A204.1 (cell line): ENCODE data around the gene SIX2.

Experiments used
- FAIRE-seq: peaks from 2 replicates; lab custom pipeline; 2012; peaks lifted over from hg19 to GRCh38; lab: Jason Lieb, UNC

SIX2 gene

DNA sequence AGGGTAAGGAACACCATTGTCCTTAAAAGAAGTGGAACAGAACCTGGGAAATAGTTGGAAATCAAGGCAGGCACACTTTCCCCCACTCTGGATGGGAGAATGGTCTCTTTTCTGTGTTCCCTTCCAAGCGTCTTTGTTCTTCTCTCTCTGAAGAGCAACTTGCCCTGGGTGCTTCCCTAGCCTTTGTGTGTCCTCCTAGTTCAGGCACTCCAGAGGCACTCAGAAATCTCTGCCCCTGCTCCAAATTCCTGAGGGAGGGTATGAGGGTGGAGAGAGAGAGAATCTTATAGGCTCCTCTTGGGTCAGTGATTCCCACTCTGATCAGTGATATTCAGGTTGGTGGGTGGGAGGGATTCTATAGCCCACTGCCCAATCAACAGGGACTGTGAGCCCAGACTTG, 8.8 kb upstream of the SIX2 start:
- FAIRE-seq: no peak

DNA sequence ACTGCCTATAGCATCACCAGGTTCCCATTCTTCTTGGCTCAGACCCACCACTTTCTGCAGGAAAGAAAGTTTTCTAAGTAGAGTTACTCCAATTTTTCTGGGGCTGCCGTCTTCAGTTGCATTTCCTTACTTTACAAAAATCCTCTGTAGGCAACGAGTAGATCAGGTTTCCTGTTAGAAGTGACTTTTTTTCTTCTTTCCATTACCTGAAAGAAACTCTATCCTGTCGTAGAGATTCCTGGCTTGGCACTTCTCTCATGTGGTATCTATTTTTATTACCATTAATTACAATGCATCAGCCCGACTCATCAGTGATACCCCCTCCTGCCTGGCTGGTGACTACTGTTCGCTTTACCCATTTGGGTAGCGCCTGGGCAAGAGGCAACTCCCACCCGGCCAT, 5.6 kb upstream of the SIX2 start:
- no peak for FAIRE-seq

DNA sequence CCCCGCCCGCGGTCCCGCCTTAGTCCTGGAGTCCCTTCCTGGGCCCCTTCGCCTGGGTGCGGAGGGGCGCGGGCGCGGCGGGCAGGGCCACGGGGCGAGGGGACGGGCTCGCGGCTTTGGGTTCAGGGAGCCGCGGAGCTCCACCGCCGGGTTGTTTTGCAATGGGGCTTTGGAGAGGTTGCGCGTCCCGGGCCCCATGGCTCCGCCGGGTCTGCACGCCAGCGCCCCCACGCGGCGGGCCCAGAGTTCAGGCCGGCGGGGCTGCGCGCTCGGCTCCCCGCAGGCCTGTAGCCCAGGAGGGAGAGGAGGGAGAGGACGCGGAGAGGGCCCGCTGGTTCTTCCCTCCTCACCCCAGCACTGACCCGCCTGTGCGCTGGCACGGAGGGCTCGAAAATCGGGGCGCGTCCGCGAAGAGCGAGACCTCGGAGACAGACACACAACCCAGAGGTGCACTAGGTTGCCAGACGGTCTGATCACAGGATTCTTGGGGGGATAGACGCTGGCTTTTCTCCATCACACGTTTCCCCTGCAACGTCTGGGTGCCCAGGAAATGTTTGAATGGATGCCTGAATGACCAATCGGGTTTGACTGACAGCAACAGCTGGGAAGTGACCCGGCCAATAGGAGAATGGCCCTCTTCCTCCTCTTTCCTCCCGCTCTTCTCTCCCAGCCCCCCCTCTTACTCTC, 4.9 kb upstream of the SIX2 start:
- no peak for FAIRE-seq

DNA sequence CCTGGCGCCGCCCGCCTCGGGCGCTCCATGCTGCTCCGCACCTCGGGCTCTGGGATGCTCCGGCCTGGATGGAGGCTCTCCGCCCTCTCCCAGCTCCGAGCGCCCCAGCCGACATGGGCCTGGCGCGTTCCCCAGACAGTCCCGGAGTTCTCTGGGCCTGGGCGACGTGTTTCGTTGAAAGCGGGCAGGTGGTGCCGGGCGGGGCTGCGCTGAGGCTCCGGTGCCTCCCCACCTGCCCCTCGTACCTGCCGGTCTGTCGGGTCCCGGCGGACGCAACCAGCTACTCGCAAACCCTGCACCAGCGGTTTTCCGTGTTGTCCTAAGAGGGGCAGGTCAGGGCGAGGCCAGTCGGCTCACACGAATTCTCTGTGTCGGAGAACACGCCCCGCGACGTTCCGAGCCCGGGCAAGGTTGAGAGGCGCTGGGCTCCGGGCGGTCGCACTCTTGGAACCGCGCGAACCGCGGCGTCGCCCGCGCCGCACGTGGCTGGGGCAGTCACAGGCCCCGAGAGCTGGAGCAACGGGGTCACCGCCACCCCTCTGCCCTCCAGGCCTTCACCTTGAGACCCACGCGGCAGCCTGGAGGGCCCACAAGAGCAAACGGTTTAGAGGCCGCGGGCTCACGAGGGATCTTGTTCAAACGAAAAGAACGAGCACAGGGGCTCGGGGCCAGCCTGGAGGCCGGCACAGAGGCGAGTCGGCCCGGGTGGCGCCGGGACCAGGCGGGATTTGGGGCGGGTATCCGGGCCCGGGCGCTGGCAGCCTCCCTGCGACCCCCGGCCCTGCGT, 4.2 kb upstream of the SIX2 start:
- no peak for FAIRE-seq

DNA sequence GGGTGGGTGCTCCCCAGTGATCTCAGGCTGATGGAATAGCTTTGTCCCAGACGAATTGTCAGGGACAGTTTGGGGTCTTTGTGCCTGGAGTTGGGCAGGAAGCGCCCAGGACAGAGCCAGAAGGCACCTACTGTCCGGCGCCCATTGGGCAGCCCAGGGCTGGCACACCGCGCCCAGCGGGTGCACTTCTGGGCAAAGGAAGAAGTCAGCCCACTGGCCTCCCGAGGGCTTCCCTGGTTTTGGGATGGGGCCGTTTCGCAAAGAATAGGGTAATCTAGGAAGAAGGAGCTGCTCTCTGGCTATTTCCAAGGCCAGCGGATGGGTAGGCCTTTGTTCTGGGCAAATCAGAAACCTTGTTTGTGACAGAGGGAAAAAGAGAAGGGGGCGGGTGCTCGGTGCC, 3.5 kb upstream of the SIX2 start:
- FAIRE-seq: no peak

DNA sequence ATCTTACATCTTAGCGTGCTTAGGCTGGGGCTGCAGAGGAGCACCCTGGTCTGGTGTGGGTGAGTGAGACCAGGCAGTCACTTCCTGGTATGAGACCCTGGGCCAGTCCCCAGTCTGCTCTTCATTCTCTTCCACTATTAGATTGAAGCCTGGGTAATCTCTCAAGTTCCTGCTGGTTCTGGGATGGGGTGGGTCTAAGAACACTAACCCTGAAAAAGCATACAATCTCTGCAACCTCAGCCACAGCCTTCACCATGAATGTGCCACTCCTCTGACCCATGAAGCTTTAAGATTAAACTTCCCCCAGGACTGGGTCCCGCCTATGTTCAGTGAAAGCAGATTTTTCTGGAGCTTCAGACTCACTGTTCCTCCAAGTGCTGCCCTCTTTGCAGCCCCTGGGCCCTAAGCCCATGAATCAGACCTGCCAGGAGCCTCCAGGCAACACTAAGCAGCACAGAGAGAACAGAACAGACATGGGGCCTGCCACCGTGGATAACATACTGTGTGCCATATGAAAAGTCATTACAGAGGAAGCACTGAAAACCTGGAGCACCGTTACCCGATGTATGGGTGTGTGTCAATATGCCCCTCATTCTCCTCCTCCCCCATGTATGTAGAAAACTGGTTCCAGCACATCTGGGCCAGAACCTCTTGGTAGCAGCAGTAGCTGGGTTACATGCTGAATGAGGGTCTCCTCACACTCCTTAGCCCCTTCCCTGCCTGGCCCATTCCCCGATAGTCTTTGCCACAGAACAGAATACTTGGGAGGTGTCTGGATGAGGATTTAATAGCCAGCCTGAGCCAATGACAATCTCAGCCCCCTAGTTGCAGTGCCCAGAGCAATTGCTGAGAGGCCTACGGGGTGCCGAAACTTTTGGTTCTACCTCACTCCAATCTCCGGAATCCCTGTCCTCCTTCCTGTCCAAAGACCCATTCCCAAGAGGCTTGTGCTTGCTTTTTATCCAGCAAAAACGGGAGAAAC, 2.7 kb upstream of the SIX2 start:
- no peak for FAIRE-seq

DNA sequence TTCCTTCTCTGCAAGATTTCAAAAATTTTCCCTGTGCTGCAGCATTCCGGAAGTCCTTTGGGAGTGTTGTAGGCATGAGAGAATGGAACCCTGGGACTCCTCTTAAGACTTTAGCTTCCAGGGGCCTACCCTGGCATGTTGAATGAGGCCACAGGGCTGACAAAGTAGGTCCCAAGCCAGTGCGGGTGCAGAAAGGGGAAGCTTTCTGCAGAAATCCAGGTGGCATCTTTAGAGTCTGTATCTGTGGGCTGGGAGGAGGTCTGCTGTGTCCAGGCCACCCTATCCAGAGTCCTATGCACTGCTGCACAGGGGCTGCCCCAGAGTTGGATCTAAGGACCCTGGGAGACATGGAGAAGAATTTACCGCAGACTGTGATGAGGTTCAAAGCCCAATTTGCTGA, 1.9 kb upstream of the SIX2 start:
- no peak for FAIRE-seq

DNA sequence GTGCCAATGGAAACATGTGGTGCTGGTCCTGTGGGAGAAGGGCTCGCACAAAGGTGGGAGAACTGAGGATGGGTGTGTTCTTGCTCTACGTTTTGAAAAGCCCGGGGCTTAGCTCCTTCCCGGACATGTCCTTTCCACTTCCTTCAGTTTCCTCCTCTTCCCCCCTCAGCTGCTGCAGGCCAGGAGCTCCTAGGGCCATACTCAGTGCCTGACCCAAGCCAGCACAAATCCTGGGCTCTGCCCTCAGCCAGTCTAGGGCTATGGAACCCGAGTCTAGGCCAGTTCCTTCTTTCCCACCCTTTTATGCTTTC, 1.4 kb upstream of the SIX2 start:
- FAIRE-seq: no peak

DNA sequence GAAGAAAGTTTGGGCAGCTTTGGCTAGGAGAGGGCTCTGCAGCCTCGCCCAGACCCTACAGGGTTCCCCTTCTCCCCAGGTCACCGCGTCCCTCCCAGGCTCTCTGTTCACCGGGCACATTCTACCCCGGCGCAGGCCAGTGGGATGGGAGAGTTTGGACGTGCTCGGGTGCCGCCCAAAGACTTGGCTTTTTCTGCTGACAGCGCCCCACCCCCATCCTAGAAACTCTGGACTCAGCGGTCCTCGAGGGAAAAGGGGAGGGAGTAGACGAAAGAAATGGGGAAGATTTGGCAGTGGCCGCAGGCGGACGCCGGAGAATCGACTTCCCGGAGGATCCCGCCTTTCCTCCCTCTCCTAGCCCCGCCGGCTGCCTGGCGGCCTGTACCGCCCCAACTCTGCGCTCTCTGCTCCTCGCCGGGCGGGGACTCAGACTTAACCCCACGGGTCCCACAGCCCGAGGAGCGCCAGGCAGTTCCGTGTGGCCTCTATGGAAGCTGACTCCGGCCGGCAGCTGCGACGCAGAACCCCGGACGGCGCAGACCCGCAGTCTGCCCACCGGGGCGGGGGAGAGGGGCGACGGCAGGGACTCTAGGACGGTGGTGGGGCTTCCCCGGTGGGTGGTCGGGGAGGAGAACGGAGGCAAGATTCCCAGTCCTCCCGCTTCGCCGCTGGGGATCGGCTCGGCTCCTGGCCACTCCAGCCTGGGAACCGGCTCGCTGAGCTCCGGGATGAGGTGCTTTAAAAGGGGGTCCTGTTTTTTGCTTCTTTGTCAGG, 863 bp upstream of the SIX2 start:
- FAIRE-seq: no peak

DNA sequence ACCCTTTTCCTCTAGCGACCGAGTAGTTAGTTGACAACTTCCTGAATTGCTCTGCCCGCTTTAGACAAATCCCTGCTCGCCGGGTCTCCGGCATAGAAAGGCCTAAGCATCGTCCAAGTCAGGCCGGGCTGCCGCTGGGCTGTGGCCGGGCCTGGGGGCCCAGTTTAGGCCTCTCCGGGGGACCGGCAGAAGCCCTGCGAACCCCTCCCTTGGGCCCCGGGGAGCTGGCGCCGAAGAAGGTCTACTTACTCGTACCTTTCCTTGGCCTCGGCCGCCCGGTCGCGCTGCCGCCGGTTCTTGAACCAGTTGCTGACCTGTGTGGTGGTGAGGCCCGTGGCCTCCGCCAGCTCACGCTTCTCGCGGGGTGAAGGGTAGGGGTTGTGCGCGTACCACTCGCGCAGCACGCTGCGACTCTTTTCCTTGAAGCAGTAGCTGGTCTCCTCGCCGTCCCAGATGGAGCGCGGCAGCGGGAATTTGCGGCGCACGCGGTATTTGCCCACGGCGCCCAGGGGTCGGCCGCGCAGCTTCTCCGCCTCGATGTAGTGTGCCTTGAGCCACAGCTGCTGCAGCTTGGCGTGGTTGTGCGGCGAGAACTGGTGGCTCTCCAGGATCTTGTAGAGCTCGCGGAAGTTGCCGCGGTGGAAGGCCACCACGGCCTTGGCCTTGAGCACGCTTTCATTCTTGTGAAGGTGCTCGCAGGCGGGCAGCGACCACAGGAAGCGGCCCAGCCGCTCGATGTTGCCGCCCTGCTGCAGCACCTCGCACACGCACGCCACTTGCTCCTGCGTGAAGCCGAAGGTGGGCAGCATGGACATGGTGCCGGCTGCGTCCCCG, 739 bp downstream of the SIX2 start:
- no peak for FAIRE-seq

DNA sequence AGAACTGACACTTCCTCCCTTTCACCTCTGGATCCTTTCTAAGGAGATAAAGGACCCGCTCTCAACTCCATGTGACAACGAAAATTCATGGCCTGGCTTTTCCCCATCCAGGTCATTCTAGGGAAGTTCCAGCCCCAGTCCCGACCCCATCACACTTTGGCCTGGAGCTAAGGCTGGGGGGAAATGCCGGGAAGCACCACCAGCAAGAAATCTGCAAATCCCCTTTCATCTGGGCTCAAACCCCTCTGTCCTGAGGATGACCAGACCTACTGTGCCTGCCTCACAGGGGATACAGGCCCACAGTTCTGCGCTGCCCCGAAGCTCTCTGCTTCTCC, 1.3 kb downstream of the SIX2 start:
- FAIRE-seq: no peak

DNA sequence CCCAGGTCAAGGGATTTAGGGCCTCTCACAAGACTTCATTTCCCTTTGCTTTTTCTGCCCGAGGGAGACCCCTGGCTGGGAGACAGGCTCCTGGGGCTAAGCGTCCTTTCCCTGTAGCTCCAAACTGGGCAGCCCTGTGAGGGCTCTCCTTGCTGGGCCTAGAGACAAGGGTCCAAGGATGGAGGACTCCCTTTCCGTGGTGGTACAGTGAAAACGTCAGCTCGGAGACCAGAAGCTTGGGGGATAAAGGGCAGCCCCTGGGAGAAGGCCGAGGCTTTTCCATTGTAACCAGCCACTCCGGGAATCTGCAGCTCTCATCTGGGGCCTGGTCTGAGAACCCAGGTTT, 2.3 kb downstream of the SIX2 start:
- no peak for FAIRE-seq

DNA sequence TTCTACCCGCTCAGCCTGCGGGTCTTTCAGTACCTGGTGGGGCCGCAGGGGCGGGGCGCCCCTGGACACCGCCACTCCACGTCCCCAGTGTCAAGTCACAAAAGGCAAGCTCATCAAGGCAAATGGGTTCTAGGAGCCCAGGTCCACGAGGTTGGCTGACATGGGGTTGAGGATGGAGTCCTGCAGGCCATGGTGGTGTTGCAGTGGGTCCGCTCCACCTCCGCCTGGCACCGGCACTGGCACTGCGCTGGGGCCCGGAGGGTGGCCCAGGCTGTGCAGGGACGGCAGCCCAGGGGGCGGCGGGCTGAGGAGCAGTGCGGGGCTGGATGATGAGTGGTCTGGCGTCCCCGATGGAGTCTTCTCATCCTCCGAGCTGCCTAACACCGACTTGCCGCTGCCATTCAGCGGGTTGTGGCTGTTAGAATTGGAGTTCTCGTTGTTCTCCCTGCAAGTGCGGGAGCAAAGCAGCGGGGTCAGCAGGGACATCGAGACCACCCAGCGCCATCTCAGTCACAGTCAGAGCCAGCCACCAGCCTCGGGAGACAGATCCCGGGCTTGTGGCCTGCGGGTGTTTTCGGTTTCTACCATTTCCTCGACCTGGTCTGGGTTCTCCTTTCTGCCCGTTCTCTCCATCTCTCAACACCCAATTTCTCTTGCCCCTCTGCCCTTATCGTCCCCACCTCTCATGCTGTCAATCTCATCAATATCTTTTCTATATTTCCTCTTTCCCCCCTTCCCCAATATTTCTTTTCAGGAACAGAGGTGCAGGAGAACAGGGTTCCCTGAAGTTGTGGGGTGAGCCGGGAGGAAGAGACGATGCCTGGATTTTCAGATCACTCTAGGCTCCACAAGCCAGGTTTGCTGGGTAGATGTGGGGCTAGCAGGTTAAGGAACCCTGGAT, 3.0 kb downstream of the SIX2 start:
- FAIRE-seq: no peak

DNA sequence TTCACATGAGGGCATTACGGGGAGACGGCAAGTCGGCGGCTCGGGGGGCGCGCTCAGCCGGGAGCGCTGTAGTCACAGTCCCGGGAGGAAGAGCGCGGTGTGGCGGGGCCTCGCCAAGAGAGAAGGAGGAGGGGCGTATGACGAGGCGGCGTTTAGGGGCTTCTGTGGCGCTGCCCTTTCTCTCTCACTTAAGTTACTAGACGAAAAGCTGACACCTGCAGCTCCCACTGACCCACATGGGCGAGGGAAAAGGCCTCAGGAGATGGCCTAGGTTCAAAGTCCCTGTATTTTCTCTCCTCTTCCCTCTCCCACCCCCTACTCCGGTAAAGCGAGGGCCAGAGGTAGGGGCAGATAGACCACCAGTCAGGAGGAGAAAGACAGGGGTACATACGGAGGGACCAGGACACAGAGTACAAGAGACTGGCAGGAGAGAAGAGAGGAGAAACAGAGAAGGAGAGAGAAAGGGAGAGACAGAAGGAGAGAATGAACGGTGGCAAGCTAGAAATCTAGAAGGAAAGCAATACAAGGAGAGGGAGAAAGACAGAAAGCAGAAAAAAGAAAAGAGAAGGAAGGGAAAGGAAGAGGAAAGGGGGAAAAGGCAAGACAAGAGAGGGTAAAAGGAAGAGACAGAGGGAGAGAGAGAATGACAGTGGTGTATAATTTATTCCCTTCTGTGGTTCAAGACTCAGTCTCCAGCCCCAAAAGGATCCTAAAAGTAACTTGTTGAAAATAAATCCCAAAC, 3.8 kb downstream of the SIX2 start:
- FAIRE-seq: no peak

DNA sequence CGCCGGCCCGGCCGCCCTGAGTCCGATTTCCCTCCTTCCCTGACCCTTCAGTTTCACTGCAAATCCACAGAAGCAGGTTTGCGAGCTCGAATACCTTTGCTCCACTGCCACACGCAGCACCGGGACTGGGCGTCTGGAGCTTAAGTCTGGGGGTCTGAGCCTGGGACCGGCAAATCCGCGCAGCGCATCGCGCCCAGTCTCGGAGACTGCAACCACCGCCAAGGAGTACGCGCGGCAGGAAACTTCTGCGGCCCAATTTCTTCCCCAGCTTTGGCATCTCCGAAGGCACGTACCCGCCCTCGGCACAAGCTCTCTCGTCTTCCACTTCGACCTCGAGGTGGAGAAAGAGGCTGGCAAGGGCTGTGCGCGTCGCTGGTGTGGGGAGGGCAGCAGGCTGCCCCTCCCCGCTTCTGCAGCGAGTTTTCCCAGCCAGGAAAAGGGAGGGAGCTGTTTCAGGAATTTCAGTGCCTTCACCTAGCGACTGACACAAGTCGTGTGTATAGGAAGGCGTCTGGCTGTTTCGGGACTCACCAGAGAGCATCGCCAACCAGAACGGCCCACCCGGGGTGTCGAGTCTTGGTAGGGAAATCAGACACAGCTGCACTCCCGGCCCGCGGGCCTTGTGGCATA, 4.6 kb downstream of the SIX2 start:
- no peak for FAIRE-seq

DNA sequence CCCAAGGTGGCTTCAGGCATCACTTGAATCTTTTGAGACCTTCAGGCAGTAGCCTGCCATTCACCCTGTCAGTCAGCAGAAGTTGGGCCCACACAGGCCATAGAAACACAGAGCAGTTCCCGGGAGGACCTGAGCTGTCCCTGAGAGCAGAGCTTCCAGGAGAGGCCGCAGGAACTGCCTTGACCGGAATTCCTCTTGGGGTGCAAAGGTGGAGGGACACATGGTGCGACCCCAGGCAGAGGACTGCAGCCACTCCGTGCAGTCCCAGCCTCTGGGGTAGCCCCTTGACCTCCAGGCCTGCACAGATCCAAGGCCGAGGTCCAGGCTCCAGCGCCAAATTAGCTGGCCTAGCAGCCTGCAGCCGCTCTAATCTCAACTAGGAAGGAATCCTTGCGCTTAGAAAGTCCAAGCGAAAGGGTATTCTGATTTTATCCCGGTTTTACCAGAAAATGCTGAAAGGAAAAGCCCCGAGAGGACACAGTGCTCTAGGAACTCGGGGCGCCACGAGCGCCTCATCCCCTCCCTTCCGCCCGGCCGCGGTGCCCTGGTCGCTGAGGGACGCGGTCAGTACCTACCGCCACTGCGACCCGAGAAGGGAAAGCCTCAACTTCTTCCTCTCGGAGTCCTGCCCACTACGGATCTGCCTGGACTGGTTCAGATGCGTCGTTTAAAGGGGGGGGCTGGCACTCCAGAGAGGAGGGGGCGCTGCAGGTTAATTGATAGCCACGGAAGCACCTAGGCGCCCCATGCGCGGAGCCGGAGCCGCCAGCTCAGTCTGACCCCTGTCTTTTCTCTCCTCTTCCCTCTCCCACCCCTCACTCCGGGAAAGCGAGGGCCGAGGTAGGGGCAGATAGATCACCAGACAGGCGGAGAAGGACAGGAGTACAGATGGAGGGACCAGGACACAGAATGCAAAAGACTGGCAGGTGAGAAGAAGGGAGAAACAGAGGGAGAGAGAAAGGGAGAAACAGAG, 5.4 kb downstream of the SIX2 start:
- no peak for FAIRE-seq

DNA sequence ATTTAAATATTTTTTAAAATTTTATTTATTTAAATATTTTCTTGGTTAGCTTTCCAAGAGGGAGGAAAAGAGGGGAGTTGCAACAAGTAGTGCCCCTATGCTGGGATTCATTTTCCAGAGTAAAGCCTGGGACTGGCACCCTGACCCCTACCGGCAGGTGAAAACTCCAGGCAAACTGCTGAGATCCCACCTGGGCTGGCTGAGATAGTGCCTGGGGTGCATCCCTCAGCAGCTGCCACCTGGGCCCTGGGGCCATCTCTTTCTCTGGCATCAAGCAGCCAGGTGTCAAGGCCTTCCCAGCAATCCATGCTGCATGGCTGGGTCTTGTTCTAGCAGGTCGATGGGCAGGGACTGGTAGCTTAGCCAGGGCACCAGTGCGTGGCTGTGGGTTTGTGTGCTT, 6.6 kb downstream of the SIX2 start:
- FAIRE-seq: no peak

DNA sequence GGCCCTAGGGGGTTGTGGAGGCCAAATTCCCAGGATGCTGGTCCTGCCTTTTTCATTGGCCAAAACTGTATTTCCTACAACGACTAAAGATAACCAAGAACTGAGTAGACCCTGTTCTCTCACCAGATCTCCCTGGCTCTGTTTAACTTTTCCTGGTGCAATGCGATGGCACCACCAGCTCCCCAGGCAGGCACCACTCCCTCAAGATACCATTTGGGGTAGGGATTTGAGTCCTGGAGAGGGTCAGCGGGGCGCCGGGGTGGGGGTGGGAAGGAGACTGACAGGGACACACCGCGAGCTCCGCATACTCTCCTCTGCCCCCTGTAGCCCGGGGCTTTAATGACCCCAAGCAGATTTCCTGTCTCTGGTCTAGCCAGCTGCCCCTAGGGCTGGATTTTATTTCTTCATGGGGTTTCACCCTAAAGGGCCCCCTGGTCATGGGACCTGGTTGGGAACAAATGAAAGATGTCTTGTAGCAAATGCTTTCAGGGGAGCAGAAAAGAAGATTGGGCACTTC, 7.3 kb downstream of the SIX2 start:
- no peak for FAIRE-seq
